ENCODE results near the gene NUPR2.
"Not testable (repeated sequence)": the region's sequence is repeated elsewhere in the genome, so short reads cannot be mapped to it uniquely, and the experiment has no call there.

Gene NUPR2

GRCh38 chr7:56121440-56121839 is 5.2 kb upstream of the NUPR2 start:
- H3K9me2 ChIP-seq (replicated peaks; ENCODE audit: control insufficient read depth, low read length) = no peaks in the 10 kb centered on the region
- no peaks in the 10 kb centered on the region for H3K79me2 ChIP-seq (ENCODE audit: control insufficient read depth, low read length)
- H3K36me3 ChIP-seq (ENCODE audit: control insufficient read depth, low read length) = no peaks in the 10 kb centered on the region
- no peak overlapping the region for H3K27ac ChIP-seq (ENCODE audit: low read depth, low read length)
- no peaks in the 10 kb centered on the region for H3K9me3 ChIP-seq (ENCODE audit: control insufficient read depth, insufficient read depth, low read length)
- H3K4me1 ChIP-seq (ENCODE audit: control insufficient read depth, low read length) = no peaks in the 10 kb centered on the region
- no peaks in the 10 kb centered on the region for H3F3A ChIP-seq (ENCODE audit: control insufficient read depth, insufficient read depth)
- H4K20me1 ChIP-seq (ENCODE audit: control insufficient read depth, insufficient read depth, low read depth, low read length) = no peaks in the 10 kb centered on the region
- H3K4me3 ChIP-seq (ENCODE audit: low read length) = no peak overlapping the region
- TF ChIP-seq, protein P1, sequence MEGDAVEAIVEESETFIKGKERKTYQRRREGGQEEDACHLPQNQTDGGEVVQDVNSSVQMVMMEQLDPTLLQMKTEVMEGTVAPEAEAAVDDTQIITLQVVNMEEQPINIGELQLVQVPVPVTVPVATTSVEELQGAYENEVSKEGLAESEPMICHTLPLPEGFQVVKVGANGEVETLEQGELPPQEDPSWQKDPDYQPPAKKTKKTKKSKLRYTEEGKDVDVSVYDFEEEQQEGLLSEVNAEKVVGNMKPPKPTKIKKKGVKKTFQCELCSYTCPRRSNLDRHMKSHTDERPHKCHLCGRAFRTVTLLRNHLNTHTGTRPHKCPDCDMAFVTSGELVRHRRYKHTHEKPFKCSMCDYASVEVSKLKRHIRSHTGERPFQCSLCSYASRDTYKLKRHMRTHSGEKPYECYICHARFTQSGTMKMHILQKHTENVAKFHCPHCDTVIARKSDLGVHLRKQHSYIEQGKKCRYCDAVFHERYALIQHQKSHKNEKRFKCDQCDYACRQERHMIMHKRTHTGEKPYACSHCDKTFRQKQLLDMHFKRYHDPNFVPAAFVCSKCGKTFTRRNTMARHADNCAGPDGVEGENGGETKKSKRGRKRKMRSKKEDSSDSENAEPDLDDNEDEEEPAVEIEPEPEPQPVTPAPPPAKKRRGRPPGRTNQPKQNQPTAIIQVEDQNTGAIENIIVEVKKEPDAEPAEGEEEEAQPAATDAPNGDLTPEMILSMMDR (IDR thresholded peaks at IDR 0.05; ENCODE audit: low read depth, low read length, poor library complexity, severe bottlenecking) = no peak
- no peak for TF ChIP-seq EZH2phosphoT487 (IDR thresholded peaks at IDR 0.05; ENCODE audit: borderline replicate concordance, low read length)
- H3K27me3 ChIP-seq (ENCODE audit: control insufficient read depth, low read length) = no peaks in the 10 kb centered on the region
- H3K4me2 ChIP-seq (ENCODE audit: low read length) = no peak overlapping the region

- not testable (repeated sequence) for H3K9me3 ChIP-seq (ENCODE audit: control insufficient read depth, insufficient read depth, low read length); H3K27ac ChIP-seq (ENCODE audit: low read depth, low read length); H3K4me3 ChIP-seq (ENCODE audit: low read length); H3K27me3 ChIP-seq (ENCODE audit: control insufficient read depth, low read length); H3K36me3 ChIP-seq (ENCODE audit: control insufficient read depth, low read length); H3K79me2 ChIP-seq (ENCODE audit: control insufficient read depth, low read length); H4K20me1 ChIP-seq (ENCODE audit: control insufficient read depth, insufficient read depth, low read depth, low read length); H3F3A ChIP-seq (ENCODE audit: control insufficient read depth, insufficient read depth); H3K4me2 ChIP-seq (ENCODE audit: low read length); H3K9me2 ChIP-seq (replicated peaks; ENCODE audit: control insufficient read depth, low read length)
- H3K4me1 ChIP-seq (ENCODE audit: control insufficient read depth, low read length) = peaks cover 11% of the 10 kb centered on the region
Measured at GRCh38 chr7:56112244-56112643, 4.0 kb downstream of the NUPR2 start.

GRCh38 chr7:56110611-56111010 is 5.6 kb downstream of the NUPR2 start:
- Histone ChIP-seq H3K4me1 (ENCODE audit: control insufficient read depth, low read length) (peaks cover 17% of the 10 kb centered on the region), H3K4me3 (ENCODE audit: low read length) (no peak overlapping the region), H4K20me1 (ENCODE audit: control insufficient read depth, insufficient read depth, low read depth, low read length) (0 out of 2 replicates have a peak, but pooled peaks cover 2% of the 10 kb centered on the region), H3K9me3 (ENCODE audit: control insufficient read depth, insufficient read depth, low read length) (peaks cover 9% of the 10 kb centered on the region; the same call in 1 of the 2 replicates), H3K9me2 (replicated peaks; ENCODE audit: control insufficient read depth, low read length) (no peaks in the 10 kb centered on the region), H3K4me2 (ENCODE audit: low read length) (no peak overlapping the region), H3K27me3 (ENCODE audit: control insufficient read depth, low read length) (no peaks in the 10 kb centered on the region), H3K27ac (ENCODE audit: low read depth, low read length) (no peak overlapping the region), H3K36me3 (ENCODE audit: control insufficient read depth, low read length) (peaks cover 6% of the 10 kb centered on the region), H3F3A (ENCODE audit: control insufficient read depth, insufficient read depth) (no peaks in the 10 kb centered on the region), H3K79me2 (ENCODE audit: control insufficient read depth, low read length) (peaks cover 15% of the 10 kb centered on the region)
- no peak for TF ChIP-seq EZH2phosphoT487 (IDR thresholded peaks at IDR 0.05; ENCODE audit: borderline replicate concordance, low read length)
- TF ChIP-seq, protein P1 (IDR thresholded peaks at IDR 0.05; ENCODE audit: low read depth, low read length, poor library complexity, severe bottlenecking) = no peak

DNA sequence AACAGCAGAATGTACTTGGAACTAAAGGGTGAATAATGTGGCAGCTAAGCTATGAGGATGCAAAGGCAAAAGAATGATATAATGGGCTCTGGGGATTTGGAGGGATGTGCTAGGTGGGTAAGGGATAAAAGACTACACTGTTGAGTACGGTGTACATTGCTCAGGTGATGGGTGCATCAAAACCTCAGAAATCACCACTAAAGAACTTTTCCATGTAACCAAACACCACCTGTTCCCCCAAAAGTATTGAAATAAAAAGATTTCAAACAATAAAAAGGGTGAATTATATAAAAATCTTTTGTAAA is 8.3 kb downstream of the NUPR2 start:
- no peak for TF ChIP-seq EZH2phosphoT487 (IDR thresholded peaks at IDR 0.05; ENCODE audit: borderline replicate concordance, low read length)
- TF ChIP-seq, protein P1 (IDR thresholded peaks at IDR 0.05; ENCODE audit: low read depth, low read length, poor library complexity, severe bottlenecking) = no peak
- no peak overlapping the region for H3K27ac ChIP-seq (ENCODE audit: low read depth, low read length)
- peaks cover 10% of the 10 kb centered on the region for H3F3A ChIP-seq (ENCODE audit: control insufficient read depth, insufficient read depth)
- peaks cover 33% of the 10 kb centered on the region for H3K36me3 ChIP-seq (ENCODE audit: control insufficient read depth, low read length)
- H3K9me2 ChIP-seq (replicated peaks; ENCODE audit: control insufficient read depth, low read length) = no peaks in the 10 kb centered on the region
- peaks cover 9% of the 10 kb centered on the region; the same call in 1 of the 2 replicates for H3K9me3 ChIP-seq (ENCODE audit: control insufficient read depth, insufficient read depth, low read length)
- no peak overlapping the region for H3K4me2 ChIP-seq (ENCODE audit: low read length)
- peaks cover 27% of the 10 kb centered on the region for H4K20me1 ChIP-seq (ENCODE audit: control insufficient read depth, insufficient read depth, low read depth, low read length)
- no peaks in the 10 kb centered on the region for H3K27me3 ChIP-seq (ENCODE audit: control insufficient read depth, low read length)
- H3K4me1 ChIP-seq (ENCODE audit: control insufficient read depth, low read length) = peaks cover 35% of the 10 kb centered on the region
- H3K79me2 ChIP-seq (ENCODE audit: control insufficient read depth, low read length) = peaks cover 41% of the 10 kb centered on the region
- H3K4me3 ChIP-seq (ENCODE audit: low read length) = peak overlapping the region; percentile 87; the same call in 1 of the 2 replicates

Measured in DOHH2 (cell line).